HL-60 (cell line): ENCODE data around the gene WWOX.

Experiments
- GABPA ChIP-seq: IDR thresholded peaks from 2 replicates; pipeline ENCODE4 v1.6.1; 2012; ENCODE audit warnings: low read depth
- POLR2AphosphoS5 ChIP-seq: IDR thresholded peaks from 2 replicates; pipeline ENCODE4 v1.6.1; 2012; ENCODE audit warnings: low read depth
- SPI1 ChIP-seq: IDR thresholded peaks from 2 replicates; pipeline ENCODE4 v1.6.1; 2012; ENCODE audit warnings: low read depth, mild to moderate bottlenecking, borderline replicate concordance
- TF ChIP-seq, protein P1 (sequence below): IDR thresholded peaks from one replicate; pipeline ENCODE4 v1.5.1; 2011; ENCODE audit warnings: low read length, control low read depth, inconsistent platforms; ENCODE audit not compliant: insufficient read depth

- TF ChIP-seq POLR2AphosphoS5 (no peak), SPI1 (no peak), GABPA (no peak)
- TF ChIP-seq, protein P1, sequence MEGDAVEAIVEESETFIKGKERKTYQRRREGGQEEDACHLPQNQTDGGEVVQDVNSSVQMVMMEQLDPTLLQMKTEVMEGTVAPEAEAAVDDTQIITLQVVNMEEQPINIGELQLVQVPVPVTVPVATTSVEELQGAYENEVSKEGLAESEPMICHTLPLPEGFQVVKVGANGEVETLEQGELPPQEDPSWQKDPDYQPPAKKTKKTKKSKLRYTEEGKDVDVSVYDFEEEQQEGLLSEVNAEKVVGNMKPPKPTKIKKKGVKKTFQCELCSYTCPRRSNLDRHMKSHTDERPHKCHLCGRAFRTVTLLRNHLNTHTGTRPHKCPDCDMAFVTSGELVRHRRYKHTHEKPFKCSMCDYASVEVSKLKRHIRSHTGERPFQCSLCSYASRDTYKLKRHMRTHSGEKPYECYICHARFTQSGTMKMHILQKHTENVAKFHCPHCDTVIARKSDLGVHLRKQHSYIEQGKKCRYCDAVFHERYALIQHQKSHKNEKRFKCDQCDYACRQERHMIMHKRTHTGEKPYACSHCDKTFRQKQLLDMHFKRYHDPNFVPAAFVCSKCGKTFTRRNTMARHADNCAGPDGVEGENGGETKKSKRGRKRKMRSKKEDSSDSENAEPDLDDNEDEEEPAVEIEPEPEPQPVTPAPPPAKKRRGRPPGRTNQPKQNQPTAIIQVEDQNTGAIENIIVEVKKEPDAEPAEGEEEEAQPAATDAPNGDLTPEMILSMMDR = no peak
These were observed 47.4 kb downstream of the WWOX start for GRCh38 chr16:78146807-78147206.
